ENCODE measurements around the gene MRM3. TPM values are rescaled to one million over a fixed set of nuclear protein-coding genes. Genes with fewer than 3 reads are reported as not detected.
A peak's percentile ranks its signal among the peaks of the same experiment; 100 is the strongest.

Gene MRM3
- total and polyA plus RNA-seq, 2 experiments from 2014 or later, result 17.7 to 23.4 TPM

DNA sequence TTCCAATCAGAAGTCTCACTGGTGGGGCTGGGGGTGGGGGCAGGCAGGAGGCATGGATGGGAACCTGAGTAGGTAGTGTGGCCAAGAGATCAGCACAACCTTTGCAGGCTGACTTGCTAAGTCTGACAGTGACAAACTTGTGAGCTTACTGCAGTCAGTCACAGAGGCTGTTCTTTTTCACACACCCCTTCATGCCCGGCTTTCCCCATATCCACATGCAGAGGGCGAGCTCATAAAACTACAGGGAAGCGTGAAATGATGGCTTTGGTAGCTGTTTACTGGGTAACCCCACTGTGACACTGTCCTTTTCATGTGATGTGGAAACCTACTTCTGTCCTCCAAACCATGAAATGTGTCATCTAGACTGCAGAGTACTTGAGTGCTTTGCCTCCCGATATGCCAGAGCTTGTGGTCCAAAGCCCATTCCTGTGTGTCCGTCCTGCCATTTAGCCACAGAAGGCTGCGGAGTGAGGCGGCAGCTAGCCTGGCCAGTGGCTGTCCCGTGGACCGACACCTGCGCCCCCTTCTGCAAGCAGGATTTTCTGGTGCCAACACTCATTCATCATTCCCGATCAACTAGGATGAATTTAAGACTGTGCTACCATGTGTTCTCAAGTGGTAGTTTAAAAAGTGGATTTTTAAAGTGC lies 39.9 kb upstream of the MRM3 start:
- H2AFZ ChIP-seq, result no peak overlapping the region
- ATAC-seq, result no peak; the same call in 2 of the 3 replicates
- no peak overlapping the region for H3K4me3 ChIP-seq
- no peaks in the 10 kb centered on the region for H3K9me2 ChIP-seq (ENCODE audit: insufficient read depth)
- H3K27ac Mint-ChIP-seq, result peak overlapping the region; percentile 28; the same call in 1 of the 2 replicates
- no peak overlapping the region; the same call in 2 of the 3 replicates for H3K4me3 Mint-ChIP-seq
- H3K27ac ChIP-seq (ENCODE audit: low read depth), result no peak overlapping the region
- H3K4me1 Mint-ChIP-seq, result no peaks in the 10 kb centered on the region; the same call in 2 of the 3 replicates
- peaks cover 4% of the 10 kb centered on the region; the same call in 1 of the 2 replicates for H3K79me2 ChIP-seq (replicated peaks; ENCODE audit: insufficient read depth)
- H3K4me2 ChIP-seq, result no peak overlapping the region
- no peaks in the 10 kb centered on the region for H3K4me1 ChIP-seq (ENCODE audit: insufficient read depth)
- H3K36me3 Mint-ChIP-seq (ENCODE audit: low read depth), result peaks cover 88% of the 10 kb centered on the region
- H3K27me3 Mint-ChIP-seq (ENCODE audit: insufficient read depth, low read depth, poor library complexity), result peaks cover 7% of the 10 kb centered on the region
- no peaks in the 10 kb centered on the region; the same call in 1 of the 3 replicates for H3K9me3 Mint-ChIP-seq
- H3F3A ChIP-seq (replicated peaks; ENCODE audit: low read depth), result 0 out of 2 replicates have a peak, but pooled peaks cover 22% of the 10 kb centered on the region
- H4K20me1 ChIP-seq (replicated peaks; ENCODE audit: insufficient read depth), result peaks cover 8% of the 10 kb centered on the region
- no peaks in the 10 kb centered on the region for H3K27me3 ChIP-seq (ENCODE audit: insufficient read depth)
- H3K36me3 ChIP-seq (ENCODE audit: insufficient read depth), result peaks cover 40% of the 10 kb centered on the region
- TF ChIP-seq CREB1 (CRISPR knock-in tag; IDR thresholded peaks at IDR 0.05; ENCODE audit: low read depth) (no peak), JUNB (IDR thresholded peaks at IDR 0.05; ENCODE audit: unreplicated experiment) (no peak), EZH2 (IDR thresholded peaks at IDR 0.05; ENCODE audit: low read depth, unreplicated experiment) (no peak), STAT1 (IDR thresholded peaks at IDR 0.05; ENCODE audit: unreplicated experiment) (no peak), NANOG (IDR thresholded peaks at IDR 0.05; ENCODE audit: borderline replicate concordance) (no peak), EZH2phosphoT487 (IDR thresholded peaks at IDR 0.05; ENCODE audit: unreplicated experiment) (no peak), ZNF331 (CRISPR knock-in tag; IDR thresholded peaks at IDR 0.05; ENCODE audit: low read depth) (no peak), ZNF114 (CRISPR knock-in tag; IDR thresholded peaks at IDR 0.05) (no peak)
- TF ChIP-seq, protein P1, sequence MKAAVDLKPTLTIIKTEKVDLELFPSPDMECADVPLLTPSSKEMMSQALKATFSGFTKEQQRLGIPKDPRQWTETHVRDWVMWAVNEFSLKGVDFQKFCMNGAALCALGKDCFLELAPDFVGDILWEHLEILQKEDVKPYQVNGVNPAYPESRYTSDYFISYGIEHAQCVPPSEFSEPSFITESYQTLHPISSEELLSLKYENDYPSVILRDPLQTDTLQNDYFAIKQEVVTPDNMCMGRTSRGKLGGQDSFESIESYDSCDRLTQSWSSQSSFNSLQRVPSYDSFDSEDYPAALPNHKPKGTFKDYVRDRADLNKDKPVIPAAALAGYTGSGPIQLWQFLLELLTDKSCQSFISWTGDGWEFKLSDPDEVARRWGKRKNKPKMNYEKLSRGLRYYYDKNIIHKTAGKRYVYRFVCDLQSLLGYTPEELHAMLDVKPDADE (IDR thresholded peaks at IDR 0.05), result no peak
- TF ChIP-seq, protein P2, sequence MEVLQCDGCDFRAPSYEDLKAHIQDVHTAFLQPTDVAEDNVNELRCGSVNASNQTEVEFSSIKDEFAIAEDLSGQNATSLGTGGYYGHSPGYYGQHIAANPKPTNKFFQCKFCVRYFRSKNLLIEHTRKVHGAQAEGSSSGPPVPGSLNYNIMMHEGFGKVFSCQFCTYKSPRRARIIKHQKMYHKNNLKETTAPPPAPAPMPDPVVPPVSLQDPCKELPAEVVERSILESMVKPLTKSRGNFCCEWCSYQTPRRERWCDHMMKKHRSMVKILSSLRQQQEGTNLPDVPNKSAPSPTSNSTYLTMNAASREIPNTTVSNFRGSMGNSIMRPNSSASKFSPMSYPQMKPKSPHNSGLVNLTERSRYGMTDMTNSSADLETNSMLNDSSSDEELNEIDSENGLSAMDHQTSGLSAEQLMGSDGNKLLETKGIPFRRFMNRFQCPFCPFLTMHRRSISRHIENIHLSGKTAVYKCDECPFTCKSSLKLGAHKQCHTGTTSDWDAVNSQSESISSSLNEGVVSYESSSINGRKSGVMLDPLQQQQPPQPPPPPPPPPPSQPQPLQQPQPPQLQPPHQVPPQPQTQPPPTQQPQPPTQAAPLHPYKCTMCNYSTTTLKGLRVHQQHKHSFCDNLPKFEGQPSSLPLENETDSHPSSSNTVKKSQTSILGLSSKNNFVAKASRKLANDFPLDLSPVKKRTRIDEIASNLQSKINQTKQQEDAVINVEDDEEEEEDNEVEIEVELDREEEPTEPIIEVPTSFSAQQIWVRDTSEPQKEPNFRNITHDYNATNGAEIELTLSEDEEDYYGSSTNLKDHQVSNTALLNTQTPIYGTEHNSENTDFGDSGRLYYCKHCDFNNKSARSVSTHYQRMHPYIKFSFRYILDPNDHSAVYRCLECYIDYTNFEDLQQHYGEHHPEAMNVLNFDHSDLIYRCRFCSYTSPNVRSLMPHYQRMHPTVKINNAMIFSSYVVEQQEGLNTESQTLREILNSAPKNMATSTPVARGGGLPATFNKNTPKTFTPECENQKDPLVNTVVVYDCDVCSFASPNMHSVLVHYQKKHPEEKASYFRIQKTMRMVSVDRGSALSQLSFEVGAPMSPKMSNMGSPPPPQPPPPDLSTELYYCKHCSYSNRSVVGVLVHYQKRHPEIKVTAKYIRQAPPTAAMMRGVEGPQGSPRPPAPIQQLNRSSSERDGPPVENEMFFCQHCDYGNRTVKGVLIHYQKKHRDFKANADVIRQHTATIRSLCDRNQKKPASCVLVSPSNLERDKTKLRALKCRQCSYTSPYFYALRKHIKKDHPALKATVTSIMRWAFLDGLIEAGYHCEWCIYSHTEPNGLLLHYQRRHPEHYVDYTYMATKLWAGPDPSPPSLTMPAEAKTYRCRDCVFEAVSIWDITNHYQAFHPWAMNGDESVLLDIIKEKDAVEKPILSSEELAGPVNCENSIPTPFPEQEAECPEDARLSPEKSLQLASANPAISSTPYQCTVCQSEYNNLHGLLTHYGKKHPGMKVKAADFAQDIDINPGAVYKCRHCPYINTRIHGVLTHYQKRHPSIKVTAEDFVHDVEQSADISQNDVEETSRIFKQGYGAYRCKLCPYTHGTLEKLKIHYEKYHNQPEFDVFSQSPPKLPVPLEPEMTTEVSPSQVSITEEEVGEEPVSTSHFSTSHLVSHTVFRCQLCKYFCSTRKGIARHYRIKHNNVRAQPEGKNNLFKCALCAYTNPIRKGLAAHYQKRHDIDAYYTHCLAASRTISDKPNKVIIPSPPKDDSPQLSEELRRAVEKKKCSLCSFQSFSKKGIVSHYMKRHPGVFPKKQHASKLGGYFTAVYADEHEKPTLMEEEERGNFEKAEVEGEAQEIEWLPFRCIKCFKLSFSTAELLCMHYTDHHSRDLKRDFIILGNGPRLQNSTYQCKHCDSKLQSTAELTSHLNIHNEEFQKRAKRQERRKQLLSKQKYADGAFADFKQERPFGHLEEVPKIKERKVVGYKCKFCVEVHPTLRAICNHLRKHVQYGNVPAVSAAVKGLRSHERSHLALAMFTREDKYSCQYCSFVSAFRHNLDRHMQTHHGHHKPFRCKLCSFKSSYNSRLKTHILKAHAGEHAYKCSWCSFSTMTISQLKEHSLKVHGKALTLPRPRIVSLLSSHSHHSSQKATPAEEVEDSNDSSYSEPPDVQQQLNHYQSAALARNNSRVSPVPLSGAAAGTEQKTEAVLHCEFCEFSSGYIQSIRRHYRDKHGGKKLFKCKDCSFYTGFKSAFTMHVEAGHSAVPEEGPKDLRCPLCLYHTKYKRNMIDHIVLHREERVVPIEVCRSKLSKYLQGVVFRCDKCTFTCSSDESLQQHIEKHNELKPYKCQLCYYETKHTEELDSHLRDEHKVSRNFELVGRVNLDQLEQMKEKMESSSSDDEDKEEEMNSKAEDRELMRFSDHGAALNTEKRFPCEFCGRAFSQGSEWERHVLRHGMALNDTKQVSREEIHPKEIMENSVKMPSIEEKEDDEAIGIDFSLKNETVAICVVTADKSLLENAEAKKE (CRISPR knock-in tag; IDR thresholded peaks at IDR 0.05), result no peak
- TF ChIP-seq, protein P3, sequence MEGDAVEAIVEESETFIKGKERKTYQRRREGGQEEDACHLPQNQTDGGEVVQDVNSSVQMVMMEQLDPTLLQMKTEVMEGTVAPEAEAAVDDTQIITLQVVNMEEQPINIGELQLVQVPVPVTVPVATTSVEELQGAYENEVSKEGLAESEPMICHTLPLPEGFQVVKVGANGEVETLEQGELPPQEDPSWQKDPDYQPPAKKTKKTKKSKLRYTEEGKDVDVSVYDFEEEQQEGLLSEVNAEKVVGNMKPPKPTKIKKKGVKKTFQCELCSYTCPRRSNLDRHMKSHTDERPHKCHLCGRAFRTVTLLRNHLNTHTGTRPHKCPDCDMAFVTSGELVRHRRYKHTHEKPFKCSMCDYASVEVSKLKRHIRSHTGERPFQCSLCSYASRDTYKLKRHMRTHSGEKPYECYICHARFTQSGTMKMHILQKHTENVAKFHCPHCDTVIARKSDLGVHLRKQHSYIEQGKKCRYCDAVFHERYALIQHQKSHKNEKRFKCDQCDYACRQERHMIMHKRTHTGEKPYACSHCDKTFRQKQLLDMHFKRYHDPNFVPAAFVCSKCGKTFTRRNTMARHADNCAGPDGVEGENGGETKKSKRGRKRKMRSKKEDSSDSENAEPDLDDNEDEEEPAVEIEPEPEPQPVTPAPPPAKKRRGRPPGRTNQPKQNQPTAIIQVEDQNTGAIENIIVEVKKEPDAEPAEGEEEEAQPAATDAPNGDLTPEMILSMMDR (conservative IDR thresholded peaks at IDR 0.05; ENCODE audit: low read depth in 2 of 2), result no peak
- no peak for DNase-seq (ENCODE audit: low spot score)
